ENCODE measurements around the gene TSEN2.
A peak's percentile ranks its signal among the peaks of the same experiment; 100 is the strongest.
"Not testable (repeated sequence)": the region's sequence is repeated elsewhere in the genome, so short reads cannot be mapped to it uniquely, and the experiment has no call there.

TSEN2 gene

GRCh38 chr3:12454816-12455121 lies 29.5 kb upstream of the TSEN2 start:
- intact Hi-C loops (cut with DNase I; ENCODE audit: low total_unique reads), result no loop called here
- H3K27me3 ChIP-seq, result no peaks in the 10 kb centered on the region
- DNase-seq, result no peak

GRCh38 chr3:12455740-12456139 lies 28.5 kb upstream of the TSEN2 start:
- no peak for TF ChIP-seq CTCF (IDR thresholded peaks at IDR 0.05)
- peak in 1 of 2 donors; percentile 38 for DNase-seq

More at GRCh38 chr3:12454816-12455121, 29.5 kb upstream of the TSEN2 start:
- TF ChIP-seq CTCF (IDR thresholded peaks at IDR 0.05), result no peak
- Histone ChIP-seq H3K27ac (no peak overlapping the region), H3K4me3 (no peak overlapping the region), H3K36me3 (no peaks in the 10 kb centered on the region), H3K9me3 (peaks cover 0 to 5% (median 0%) of the 10 kb centered on the region in 3 donors), H3K4me1 (no peaks in the 10 kb centered on the region)

GRCh38 chr3:12456441-12456840 lies 27.8 kb upstream of the TSEN2 start:
- TF ChIP-seq CTCF (IDR thresholded peaks at IDR 0.05), result no peak
- Histone ChIP-seq H3K9me3 (peaks cover 0 to 1% (median 0%) of the 10 kb centered on the region in 3 donors), H3K4me3 (no peak overlapping the region), H3K27ac (no peak overlapping the region), H3K4me1 (no peaks in the 10 kb centered on the region), H3K36me3 (no peaks in the 10 kb centered on the region), H3K27me3 (no peaks in the 10 kb centered on the region)
- intact Hi-C loops (cut with DNase I; ENCODE audit: low total_unique reads), result no loop called here
- DNase-seq, result no peak

More at GRCh38 chr3:12455740-12456139, 28.5 kb upstream of the TSEN2 start:
- Histone ChIP-seq H3K4me1 (no peaks in the 10 kb centered on the region), H3K27ac (no peak overlapping the region), H3K36me3 (no peaks in the 10 kb centered on the region), H3K9me3 (peaks cover 0 to 5% (median 0%) of the 10 kb centered on the region in 3 donors), H3K27me3 (no peaks in the 10 kb centered on the region), H3K4me3 (no peak overlapping the region)
- intact Hi-C loops (cut with DNase I; ENCODE audit: low total_unique reads), result no loop called here

- H3K9me3 ChIP-seq; intact Hi-C loops (cut with DNase I; ENCODE audit: low total_unique reads): not testable (repeated sequence)
Measured at GRCh38 chr3:12457380-12457779, 26.9 kb upstream of the TSEN2 start.

GRCh38 chr3:12458901-12459300 lies 25.4 kb upstream of the TSEN2 start:
- DNase-seq, result no peak
- Histone ChIP-seq H3K27me3 (no peaks in the 10 kb centered on the region), H3K9me3 (no peaks in the 10 kb centered on the region), H3K4me1 (no peaks in the 10 kb centered on the region), H3K36me3 (no peaks in the 10 kb centered on the region), H3K4me3 (no peak overlapping the region), H3K27ac (no peak overlapping the region)
- intact Hi-C loops (cut with DNase I; ENCODE audit: low total_unique reads), result no loop called here
- TF ChIP-seq CTCF (IDR thresholded peaks at IDR 0.05), result no peak

More at GRCh38 chr3:12457380-12457779, 26.9 kb upstream of the TSEN2 start:
- H3K4me3 ChIP-seq, H3K36me3 ChIP-seq, H3K27ac ChIP-seq, H3K27me3 ChIP-seq, DNase-seq, H3K4me1 ChIP-seq: not testable (repeated sequence)

- TF ChIP-seq CTCF (IDR thresholded peaks at IDR 0.05), result no peak
- Histone ChIP-seq H3K27me3 (no peaks in the 10 kb centered on the region), H3K4me3 (no peak overlapping the region), H3K4me1 (no peaks in the 10 kb centered on the region), H3K27ac (no peak overlapping the region), H3K36me3 (no peaks in the 10 kb centered on the region), H3K9me3 (no peaks in the 10 kb centered on the region)
- DNase-seq, result no peak
- intact Hi-C loops (cut with DNase I; ENCODE audit: low total_unique reads), result no loop called here
Measured at GRCh38 chr3:12460127-12460526, 24.2 kb upstream of the TSEN2 start.

All from tibial artery (tissue), 4 donors.